Psoas muscle (tissue), 8 donors: ENCODE data around the gene ZNF366. TPM values are rescaled to one million over a fixed set of nuclear protein-coding genes. Genes with fewer than 3 reads are reported as not detected.
A peak's percentile ranks its signal among the peaks of the same experiment; 100 is the strongest.

ENCODE experiments used
- ATAC-seq, 4 donors: fragments of 200-7000 bp; cut with Tn5 transposase; one replicate each; pipeline ENCODE4 v1.9.1; 2020; ENCODE audit warnings: moderate library complexity in 3 of 4, mild to moderate bottlenecking in 2 of 4
- DNase-seq, 2 donors: peaks; one replicate each; pipeline ENCODE4 v3.0.0-alpha.2; 2020
- H3K27ac ChIP-seq: fragments of 200-600 bp; one replicate; pipeline ENCODE4 v1.8.0; 2022
- H3K27me3 ChIP-seq, 3 donors: fragments of 200-600 bp in 1 of 3; one replicate each; pipeline versions ENCODE4 v1.6.1 to v1.8.0; 2013 to 2022; ENCODE audit warnings: low read length in 2 of 3, mild to moderate bottlenecking in 2 of 3, moderate library complexity in 1 of 3; ENCODE audit not compliant: insufficient read depth in 3 of 3
- H3K36me3 ChIP-seq, 2 donors: fragments of 200-600 bp in 1 of 2; one replicate each; pipeline versions ENCODE4 v1.6.1 to v1.8.0; 2013 to 2022; ENCODE audit warnings: low read depth in 1 of 2, mild to moderate bottlenecking in 1 of 2, moderate library complexity in 1 of 2; ENCODE audit not compliant: insufficient read depth in 1 of 2
- H3K4me1 ChIP-seq: fragments of 200-600 bp; one replicate; pipeline ENCODE4 v1.8.0; 2022
- H3K4me3 ChIP-seq: fragments of 200-600 bp; one replicate; pipeline ENCODE4 v1.8.0; 2022; ENCODE audit warnings: mild to moderate bottlenecking
- H3K9me3 ChIP-seq: fragments of 200-600 bp; one replicate; pipeline ENCODE4 v1.8.0; 2022
- CTCF ChIP-seq: fragments of 200-600 bp; IDR thresholded peaks from one replicate; pipeline ENCODE4 v1.8.0; 2022; ENCODE audit warnings: antibody characterized with exemption
- WGBS, 3 donors: extraction: QIAGEN DNeasy Blood & Tissue Kit; methylation state at CpG; one replicate each; pipeline versions ENCODE4 v1.1.6 to v1.1.7; 2013; 5-methylcytosine and 5-hydroxymethylcytosine counted together
- intact Hi-C, 2 donors: fragments of 100-400 bp; cut with DNase I; formaldehyde crosslinking; loops; one replicate each; pipeline versions ENCODE4 v1.11.0 to v1.14.2; 2022
- polyA plus RNA-seq, 3 donors: library from polyadenylated mRNA; stranded (reverse); fragments of 200-250 nt; gene quantifications; one replicate each; pipeline ENCODE4 v1.2.3, GENCODE V29; 2013
- total RNA-seq, 4 donors: library from RNA; stranded (reverse); fragmentation: NEBNext Ultra II Directional in 2 of 4; extraction: Animal tissue kit (Norgen Biotek cat#: 25700) in 2 of 4; gene quantifications; one replicate each; pipeline versions ENCODE4 v1.2.1 to v1.2.4, GENCODE V29; 2021 to 2023
- donor health status: healthy with polysubstance abuse.
- donor health status: DM: no; HTN: no; CAD: no; lungs with moderate emphysema.
- donor health status: Bipolar disorder and iron deficiency.
- donor health status: healthy.
- donor health status: DM: yes; HTN: yes; CAD: no.
- donor health status: DM: no; HTN: no; CAD: no.
- donor health status: DM: no; HTN: no; CAD: no.
- donor health status: DM: yes; HTN: yes; CAD: no.

The ZNF366 gene
- total and polyA plus RNA-seq, 7 donors = 1.2 to 6.6 (median 3.4) TPM

GRCh38 chr5:72445969-72446368 is 61.2 kb downstream of the ZNF366 start:
- H3K4me1 ChIP-seq = peaks cover 45% of the 10 kb centered on the region
- peak overlapping the region; percentile 39 for H3K27ac ChIP-seq
- no peak for TF ChIP-seq CTCF
- H3K4me3 ChIP-seq = no peak overlapping the region
- 46 to 78% (median 68%) methylated on average over 2 of the region's 2 CpGs for WGBS, 3 donors
- no peaks in the 10 kb centered on the region for H3K9me3 ChIP-seq
- intact Hi-C loops = no loop called here
- ATAC-seq (no peak), DNase-seq (no peak)
- no peaks in the 10 kb centered on the region for H3K36me3 ChIP-seq
- H3K27me3 ChIP-seq = no peaks in the 10 kb centered on the region

DNA sequence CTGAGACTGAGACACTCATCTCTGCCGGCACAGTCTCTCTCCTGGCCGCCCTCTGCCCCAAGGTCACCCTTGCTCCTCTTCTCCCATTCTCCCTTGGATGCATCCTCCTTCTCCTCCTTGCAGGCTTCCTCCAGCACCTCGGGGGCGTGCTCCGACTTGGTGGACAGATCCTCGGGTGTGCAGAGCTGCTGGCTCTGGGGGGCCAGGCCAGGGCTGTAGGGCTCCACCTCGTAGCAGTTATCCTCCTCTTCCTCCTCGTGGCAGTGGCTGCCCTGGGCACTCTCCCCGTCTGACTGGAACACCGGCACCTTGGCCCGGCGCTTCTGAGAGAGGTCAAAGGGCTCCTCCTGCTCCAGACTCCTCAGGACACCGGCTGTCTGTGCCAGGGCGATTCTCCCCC is 63.3 kb downstream of the ZNF366 start:
- no peak for TF ChIP-seq CTCF
- no peak overlapping the region for H3K4me3 ChIP-seq
- H3K27me3 ChIP-seq = no peaks in the 10 kb centered on the region
- intact Hi-C loops = no loop called here
- no peak for DNase-seq
- H3K27ac ChIP-seq = peak overlapping the region; percentile 80
- H3K9me3 ChIP-seq = no peaks in the 10 kb centered on the region
- H3K36me3 ChIP-seq = no peaks in the 10 kb centered on the region
- peaks cover 57% of the 10 kb centered on the region for H3K4me1 ChIP-seq
- 56 to 73% (median 62%) methylated on average over 14 of the region's 14 CpGs for WGBS, 3 donors
- peak in 1 of 4 donors; percentile 5 for ATAC-seq

- ATAC-seq = peak; percentile 81 to 91 (median 88)
- intact Hi-C loops = no loop called here
- 73 to 85% (median 74%) methylated on average over 3 of the region's 3 CpGs for WGBS, 3 donors
- Histone ChIP-seq H3K9me3 (no peaks in the 10 kb centered on the region), H3K36me3 (no peaks in the 10 kb centered on the region), H3K27me3 (no peaks in the 10 kb centered on the region), H3K27ac (peak overlapping the region; percentile 80), H3K4me3 (no peak overlapping the region), H3K4me1 (peaks cover 57% of the 10 kb centered on the region)
- no peak for TF ChIP-seq CTCF
- no peak for DNase-seq
Measured at GRCh38 chr5:72441862-72442540, 65.2 kb downstream of the ZNF366 start.

DNA sequence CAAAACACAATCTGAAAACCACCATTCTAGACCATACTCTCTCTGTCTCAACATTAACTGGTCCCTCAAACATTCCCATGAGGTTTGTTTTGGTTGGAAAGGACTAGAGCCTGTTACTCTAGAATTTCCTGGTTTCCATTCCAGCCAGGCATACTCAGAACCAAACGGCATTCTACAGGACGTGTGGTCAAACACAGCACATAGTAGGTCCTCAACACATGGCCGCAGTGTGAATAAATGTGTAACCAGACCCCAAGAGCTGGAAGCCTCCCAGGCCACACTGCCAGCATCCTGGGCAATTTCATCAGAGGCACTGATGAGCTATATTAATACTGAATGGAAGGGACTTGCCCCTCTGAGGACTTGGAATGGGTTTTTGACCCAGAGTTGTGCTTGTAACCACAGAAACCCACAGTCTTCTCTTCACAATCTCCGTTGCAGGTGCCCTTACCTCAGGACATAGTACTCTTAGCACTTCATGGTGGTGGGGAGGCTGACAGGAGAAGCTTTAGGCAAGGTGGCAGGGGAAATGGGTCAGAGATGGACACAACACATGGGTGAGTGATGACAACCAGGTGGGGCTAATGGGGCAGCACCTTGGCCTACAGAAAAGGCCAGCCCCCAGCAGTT is 66.0 kb downstream of the ZNF366 start:
- ATAC-seq = peak; percentile 23 to 42 (median 32)

More for the DNA sequence above, 66.0 kb downstream of the ZNF366 start:
- Histone ChIP-seq H3K4me3 (no peak overlapping the region), H3K27ac (peak overlapping the region; percentile 80), H3K9me3 (no peaks in the 10 kb centered on the region), H3K27me3 (no peaks in the 10 kb centered on the region), H3K4me1 (peaks cover 57% of the 10 kb centered on the region), H3K36me3 (no peaks in the 10 kb centered on the region)
- no peak for TF ChIP-seq CTCF
- DNase-seq = no peak
- WGBS, 3 donors = 43 to 73% (median 57%) methylated on average over 4 of the region's 4 CpGs
- intact Hi-C loops = no loop called here
